Osteocyte (in vitro differentiated cells): ENCODE data around the gene COMMD2. TPM values are rescaled to one million over a fixed set of nuclear protein-coding genes. Genes with fewer than 3 reads are reported as not detected.
A peak's percentile ranks its signal among the peaks of the same experiment; 100 is the strongest.

Experiments used
- DNase-seq: peaks from one replicate; pipeline ENCODE4 v3.0.0; 2021; ENCODE audit warnings: mixed read lengths; ENCODE audit not compliant: unreplicated experiment; ENCODE audit errors: extremely low spot score
- H3K27ac Mint-ChIP-seq: one replicate; pipeline ENCODE4 v1.8.0; 2021; ENCODE audit warnings: mild to moderate bottlenecking, mixed read lengths; ENCODE audit not compliant: unreplicated experiment
- H3K27me3 Mint-ChIP-seq: one replicate; pipeline ENCODE4 v1.8.0; 2021; ENCODE audit warnings: mixed read lengths; ENCODE audit not compliant: unreplicated experiment
- H3K36me3 Mint-ChIP-seq: one replicate; pipeline ENCODE4 v1.8.0; 2021; ENCODE audit warnings: mixed read lengths; ENCODE audit not compliant: unreplicated experiment
- H3K4me1 Mint-ChIP-seq: one replicate; pipeline ENCODE4 v1.8.0; 2021; ENCODE audit warnings: mixed read lengths; ENCODE audit not compliant: unreplicated experiment
- H3K4me3 Mint-ChIP-seq: one replicate; pipeline ENCODE4 v1.8.0; 2021; ENCODE audit warnings: mild to moderate bottlenecking, moderate library complexity, mixed read lengths; ENCODE audit not compliant: unreplicated experiment
- H3K9me3 Mint-ChIP-seq: one replicate; pipeline ENCODE4 v1.8.0; 2021; ENCODE audit warnings: mixed read lengths; ENCODE audit not compliant: unreplicated experiment
- total RNA-seq: library from RNA; stranded (reverse); gene quantifications from 2 replicates; pipeline ENCODE4 v1.2.1, GENCODE V29; 2021
- TF ChIP-seq, protein P1 (sequence below): fragments of 200-600 bp; sonication (generic); IDR thresholded peaks from 2 replicates; pipeline ENCODE4 v1.5.0; 2021; ENCODE audit warnings: antibody characterized with exemption, mild to moderate bottlenecking, moderate library complexity

The COMMD2 gene
- total RNA-seq, 1 donor from 2014 or later, result 49.7 TPM

DNA sequence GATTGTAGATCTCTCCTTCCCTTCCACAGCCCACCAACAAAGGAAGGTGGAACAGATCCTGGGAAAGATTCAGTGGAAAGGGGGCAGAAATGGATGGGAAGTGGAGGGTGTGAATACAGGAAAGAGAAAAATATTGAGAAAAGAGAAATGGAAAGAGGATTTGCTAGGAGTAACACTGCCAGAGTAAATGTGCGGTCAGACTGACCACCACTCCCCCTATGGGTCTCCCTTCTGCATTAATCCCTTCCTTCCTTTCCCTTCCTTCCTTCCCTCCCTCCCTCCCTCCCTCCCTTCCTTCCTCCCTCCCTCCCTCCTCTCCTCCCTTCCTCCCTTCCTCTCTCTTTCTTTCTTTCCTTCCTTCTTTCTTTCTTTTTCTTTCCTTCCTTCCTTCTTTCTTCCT lies 12.0 kb upstream of the COMMD2 start:
- H3K4me3 Mint-ChIP-seq, result no peak overlapping the region
- H3K4me1 Mint-ChIP-seq, result no peaks in the 10 kb centered on the region
- TF ChIP-seq, protein P1, sequence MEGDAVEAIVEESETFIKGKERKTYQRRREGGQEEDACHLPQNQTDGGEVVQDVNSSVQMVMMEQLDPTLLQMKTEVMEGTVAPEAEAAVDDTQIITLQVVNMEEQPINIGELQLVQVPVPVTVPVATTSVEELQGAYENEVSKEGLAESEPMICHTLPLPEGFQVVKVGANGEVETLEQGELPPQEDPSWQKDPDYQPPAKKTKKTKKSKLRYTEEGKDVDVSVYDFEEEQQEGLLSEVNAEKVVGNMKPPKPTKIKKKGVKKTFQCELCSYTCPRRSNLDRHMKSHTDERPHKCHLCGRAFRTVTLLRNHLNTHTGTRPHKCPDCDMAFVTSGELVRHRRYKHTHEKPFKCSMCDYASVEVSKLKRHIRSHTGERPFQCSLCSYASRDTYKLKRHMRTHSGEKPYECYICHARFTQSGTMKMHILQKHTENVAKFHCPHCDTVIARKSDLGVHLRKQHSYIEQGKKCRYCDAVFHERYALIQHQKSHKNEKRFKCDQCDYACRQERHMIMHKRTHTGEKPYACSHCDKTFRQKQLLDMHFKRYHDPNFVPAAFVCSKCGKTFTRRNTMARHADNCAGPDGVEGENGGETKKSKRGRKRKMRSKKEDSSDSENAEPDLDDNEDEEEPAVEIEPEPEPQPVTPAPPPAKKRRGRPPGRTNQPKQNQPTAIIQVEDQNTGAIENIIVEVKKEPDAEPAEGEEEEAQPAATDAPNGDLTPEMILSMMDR, result no peak
- no peak overlapping the region for H3K27ac Mint-ChIP-seq
- DNase-seq, result no peak
- peaks cover 40% of the 10 kb centered on the region for H3K27me3 Mint-ChIP-seq
- H3K36me3 Mint-ChIP-seq, result no peaks in the 10 kb centered on the region
- H3K9me3 Mint-ChIP-seq, result no peaks in the 10 kb centered on the region

DNA sequence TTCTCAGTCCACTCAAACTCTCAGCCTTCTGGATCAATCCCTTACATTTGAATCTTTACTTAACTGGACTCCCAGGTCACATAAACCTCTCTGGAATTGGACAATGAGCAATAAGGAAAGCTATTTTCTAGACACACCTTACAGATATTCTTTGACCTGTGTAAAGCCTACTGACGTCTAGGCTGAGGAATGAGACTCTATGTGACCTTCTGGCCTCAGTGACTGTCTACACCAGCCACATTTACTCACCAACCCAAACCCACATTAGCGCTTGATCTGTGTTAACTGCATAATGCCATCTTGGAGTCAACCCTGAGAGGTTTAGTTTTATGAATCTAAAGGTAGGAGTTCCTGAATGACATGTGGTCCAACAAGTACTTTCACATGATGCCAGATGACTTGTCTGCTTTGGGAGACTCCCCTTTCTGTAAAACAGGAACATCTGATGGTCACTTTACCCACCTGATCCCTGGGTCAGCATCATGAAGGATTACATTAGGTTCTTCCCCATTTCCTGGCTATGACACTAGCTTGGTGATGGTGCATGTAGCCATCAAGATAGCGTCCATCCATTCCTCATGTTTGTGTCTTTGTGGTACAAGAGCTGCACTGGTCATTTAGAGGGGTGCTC lies 11.4 kb upstream of the COMMD2 start:
- no peaks in the 10 kb centered on the region for H3K36me3 Mint-ChIP-seq
- no peaks in the 10 kb centered on the region for H3K4me1 Mint-ChIP-seq
- TF ChIP-seq, protein P1, result no peak
- H3K27ac Mint-ChIP-seq, result no peak overlapping the region
- no peak for DNase-seq
- H3K9me3 Mint-ChIP-seq, result no peaks in the 10 kb centered on the region
- H3K27me3 Mint-ChIP-seq, result peaks cover 42% of the 10 kb centered on the region
- no peak overlapping the region for H3K4me3 Mint-ChIP-seq

DNA sequence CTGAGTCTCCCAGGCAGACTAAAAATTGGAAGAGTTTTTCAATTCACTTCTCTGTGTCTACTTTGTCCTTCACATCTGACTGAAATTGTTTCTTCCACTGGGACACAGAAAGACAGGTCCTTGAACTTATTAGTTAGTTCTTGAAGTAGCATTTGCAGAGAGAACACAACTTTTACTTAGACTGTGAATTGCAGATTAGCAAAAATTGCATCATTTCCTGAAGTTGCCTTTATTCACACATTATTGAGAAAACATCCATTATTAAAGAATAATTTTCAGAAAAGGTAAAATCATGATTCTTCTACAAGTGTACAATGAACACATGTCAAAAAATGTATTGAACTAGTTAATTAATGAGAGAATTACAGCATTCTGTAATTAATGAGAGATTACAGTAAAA lies 1.4 kb upstream of the COMMD2 start:
- H3K4me3 Mint-ChIP-seq, result peak overlapping the region; percentile 38
- TF ChIP-seq, protein P1, result no peak
- H3K36me3 Mint-ChIP-seq, result peaks cover 9% of the 10 kb centered on the region
- H3K27me3 Mint-ChIP-seq, result peaks cover 33% of the 10 kb centered on the region
- DNase-seq, result no peak
- H3K27ac Mint-ChIP-seq, result no peak overlapping the region
- H3K4me1 Mint-ChIP-seq, result peaks cover 19% of the 10 kb centered on the region
- H3K9me3 Mint-ChIP-seq, result no peaks in the 10 kb centered on the region

DNA sequence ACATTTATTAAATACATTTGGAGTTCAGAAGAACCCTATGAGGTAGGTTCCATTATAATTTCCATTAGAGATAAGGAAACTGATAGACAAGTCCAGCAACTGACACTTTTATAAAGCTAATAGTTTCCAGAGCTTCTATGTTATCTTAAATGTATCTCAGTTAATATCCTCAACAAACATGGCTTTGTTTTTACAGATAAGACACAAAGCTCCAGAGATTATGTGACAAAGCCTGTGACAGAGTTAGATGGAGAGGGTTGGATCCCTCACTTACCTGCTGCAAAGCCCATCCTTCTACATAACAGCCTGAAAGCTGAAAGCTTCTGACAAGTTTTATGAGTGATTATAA lies 473 bp upstream of the COMMD2 start:
- H3K4me3 Mint-ChIP-seq, result peak overlapping the region; percentile 93
- TF ChIP-seq, protein P1, result no peak
- peaks cover 27% of the 10 kb centered on the region for H3K27me3 Mint-ChIP-seq
- no peaks in the 10 kb centered on the region for H3K9me3 Mint-ChIP-seq
- DNase-seq, result no peak
- H3K4me1 Mint-ChIP-seq, result peaks cover 19% of the 10 kb centered on the region
- H3K27ac Mint-ChIP-seq, result peak overlapping the region; percentile 92
- peaks cover 19% of the 10 kb centered on the region for H3K36me3 Mint-ChIP-seq

DNA sequence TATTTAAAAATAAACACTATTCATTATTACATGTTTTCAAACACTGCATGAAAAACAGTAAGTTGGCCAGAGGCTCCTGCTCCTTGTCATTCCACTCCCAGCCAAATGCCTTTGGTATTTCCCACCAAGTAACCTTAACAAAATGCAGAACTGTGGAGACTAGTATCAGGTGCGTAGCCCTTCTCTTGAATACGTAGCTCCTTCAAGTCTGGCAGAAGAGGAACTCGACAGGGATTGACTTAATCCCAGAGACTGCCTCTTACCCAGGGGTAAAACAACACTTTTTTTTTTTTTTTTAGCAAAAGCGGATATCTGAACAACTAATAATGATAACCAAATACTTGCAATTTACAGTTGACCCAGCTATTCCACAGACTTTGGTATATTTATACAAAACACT lies 738 bp downstream of the COMMD2 start:
- peak overlapping the region; percentile 92 for H3K27ac Mint-ChIP-seq
- peaks cover 16% of the 10 kb centered on the region for H3K27me3 Mint-ChIP-seq
- H3K4me1 Mint-ChIP-seq, result peaks cover 19% of the 10 kb centered on the region
- H3K36me3 Mint-ChIP-seq, result peaks cover 24% of the 10 kb centered on the region
- no peak for DNase-seq
- TF ChIP-seq, protein P1, result no peak
- peak overlapping the region; percentile 93 for H3K4me3 Mint-ChIP-seq
- H3K9me3 Mint-ChIP-seq, result no peaks in the 10 kb centered on the region
